ENCODE measurements around the gene TMEM176A. TPM values are rescaled to one million over a fixed set of nuclear protein-coding genes. Genes with fewer than 3 reads are reported as not detected.

TMEM176A gene
- total RNA-seq, 1 donor from 2014 or later = not detected

GRCh38 chr7:150781103-150781502 lies 19.5 kb upstream of the TMEM176A start:
- H3K27ac Mint-ChIP-seq (ENCODE audit: unreplicated experiment) = no peak overlapping the region
- DNase-seq (ENCODE audit: low spot score) = no peak
- H3K36me3 Mint-ChIP-seq (ENCODE audit: low read depth) = no peaks in the 10 kb centered on the region
- H3K4me3 Mint-ChIP-seq (ENCODE audit: unreplicated experiment) = no peak overlapping the region
- H3K9me3 Mint-ChIP-seq (ENCODE audit: low read depth) = no peaks in the 10 kb centered on the region
- peaks cover 41% of the 10 kb centered on the region for H3K27me3 Mint-ChIP-seq (ENCODE audit: low read depth)
- H3K4me1 Mint-ChIP-seq (ENCODE audit: low read depth) = peaks cover 3% of the 10 kb centered on the region
- TF ChIP-seq CTCF (IDR thresholded peaks at IDR 0.05) = no peak

GRCh38 chr7:150781961-150782360 lies 18.6 kb upstream of the TMEM176A start:
- Mint-ChIP-seq H3K9me3 (ENCODE audit: low read depth) (no peaks in the 10 kb centered on the region), H3K4me1 (ENCODE audit: low read depth) (peaks cover 3% of the 10 kb centered on the region), H3K27me3 (ENCODE audit: low read depth) (peaks cover 40% of the 10 kb centered on the region), H3K36me3 (ENCODE audit: low read depth) (no peaks in the 10 kb centered on the region), H3K4me3 (ENCODE audit: unreplicated experiment) (no peak overlapping the region), H3K27ac (ENCODE audit: unreplicated experiment) (no peak overlapping the region)
- no peak for TF ChIP-seq CTCF (IDR thresholded peaks at IDR 0.05)
- no peak for DNase-seq (ENCODE audit: low spot score)

DNA sequence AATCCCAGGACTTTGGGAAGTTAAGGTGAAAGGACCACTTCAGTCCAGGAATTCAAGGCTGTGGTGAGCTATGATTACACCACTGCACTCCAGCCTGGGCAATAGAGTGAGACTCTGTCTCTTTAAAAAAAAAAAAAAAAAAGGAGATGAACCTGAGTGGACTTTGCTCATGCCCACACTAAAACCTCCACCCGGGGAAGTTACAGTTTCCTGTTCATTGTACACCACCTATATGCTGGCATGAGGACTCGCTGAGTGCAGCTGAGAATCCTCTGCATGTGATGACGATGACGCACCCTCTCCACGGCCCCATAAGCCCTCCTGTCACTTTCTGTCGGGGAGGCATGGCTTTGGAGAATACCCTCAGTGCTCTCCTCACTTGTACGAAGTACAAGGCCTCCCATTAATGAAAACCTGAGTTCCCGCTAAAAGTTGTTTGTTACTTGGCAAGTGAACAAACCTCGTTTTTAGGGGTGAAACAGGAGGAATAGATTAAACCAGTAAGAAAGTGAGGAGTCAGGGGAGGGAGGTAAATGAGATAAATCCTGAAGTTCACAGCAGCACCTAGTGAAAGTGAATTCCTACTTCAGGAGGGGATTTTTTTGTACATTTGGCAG lies 16.3 kb upstream of the TMEM176A start:
- Mint-ChIP-seq H3K27ac (ENCODE audit: unreplicated experiment) (no peak overlapping the region), H3K4me3 (ENCODE audit: unreplicated experiment) (no peak overlapping the region), H3K27me3 (ENCODE audit: low read depth) (peaks cover 37% of the 10 kb centered on the region), H3K4me1 (ENCODE audit: low read depth) (no peaks in the 10 kb centered on the region), H3K36me3 (ENCODE audit: low read depth) (no peaks in the 10 kb centered on the region), H3K9me3 (ENCODE audit: low read depth) (no peaks in the 10 kb centered on the region)
- no peak for TF ChIP-seq CTCF (IDR thresholded peaks at IDR 0.05)
- no peak for DNase-seq (ENCODE audit: low spot score)

- no peaks in the 10 kb centered on the region for H3K36me3 Mint-ChIP-seq (ENCODE audit: low read depth)
- TF ChIP-seq CTCF (IDR thresholded peaks at IDR 0.05) = no peak
- no peak overlapping the region for H3K4me3 Mint-ChIP-seq (ENCODE audit: unreplicated experiment)
- H3K27ac Mint-ChIP-seq (ENCODE audit: unreplicated experiment) = no peak overlapping the region
- no peaks in the 10 kb centered on the region for H3K9me3 Mint-ChIP-seq (ENCODE audit: low read depth)
- no peak for DNase-seq (ENCODE audit: low spot score)
- H3K27me3 Mint-ChIP-seq (ENCODE audit: low read depth) = peaks cover 38% of the 10 kb centered on the region
- H3K4me1 Mint-ChIP-seq (ENCODE audit: low read depth) = no peaks in the 10 kb centered on the region
Observed at GRCh38 chr7:150784954-150785353, 15.6 kb upstream of the TMEM176A start.

DNA sequence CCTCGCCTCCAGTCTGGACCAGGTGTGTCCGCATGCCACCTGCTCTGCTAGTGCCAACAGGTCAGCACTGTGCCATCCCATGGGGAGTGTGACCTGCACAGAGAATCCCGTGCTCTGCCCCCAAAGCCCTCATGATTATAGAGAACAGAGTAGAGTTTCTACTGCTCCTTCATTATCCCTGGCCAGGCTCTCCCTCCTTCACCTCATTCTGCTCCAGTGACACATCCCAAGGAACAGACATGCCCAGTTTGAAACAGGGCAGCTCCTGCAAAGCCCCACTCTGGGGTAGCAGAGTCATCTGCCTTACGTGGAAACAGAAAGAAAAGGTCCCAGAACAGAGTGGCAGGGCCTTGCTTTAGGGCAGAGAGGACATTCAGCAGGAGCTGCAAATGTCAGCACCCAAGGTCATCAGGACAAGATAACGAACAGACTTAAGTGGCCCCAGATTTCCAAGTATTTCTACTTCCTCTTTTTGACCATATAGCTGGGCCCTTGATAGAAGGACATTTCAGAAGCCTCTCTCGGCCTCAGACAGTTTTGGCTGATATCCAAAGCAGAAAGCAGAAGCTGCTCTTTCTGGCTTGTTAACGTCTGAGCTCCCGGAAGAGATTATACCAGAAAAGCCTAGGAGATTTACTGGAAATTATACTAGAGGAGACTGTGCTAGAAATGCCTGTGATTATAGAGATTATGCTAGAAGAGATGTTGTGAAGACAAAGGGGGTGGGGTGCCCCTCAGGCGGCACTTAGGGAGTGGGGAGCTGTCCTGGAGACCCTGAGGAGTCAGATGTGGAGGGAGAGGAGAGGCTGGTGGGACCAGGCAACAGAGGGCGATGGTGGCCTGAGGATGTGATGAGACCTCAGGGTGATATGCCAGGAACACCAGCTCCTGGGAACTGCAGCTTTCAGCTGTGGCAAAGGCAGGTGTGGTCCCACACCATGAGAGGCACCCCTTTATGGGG lies 13.0 kb upstream of the TMEM176A start:
- DNase-seq (ENCODE audit: low spot score) = no peak
- H3K36me3 Mint-ChIP-seq (ENCODE audit: low read depth) = no peaks in the 10 kb centered on the region
- no peak overlapping the region for H3K4me3 Mint-ChIP-seq (ENCODE audit: unreplicated experiment)
- TF ChIP-seq CTCF (IDR thresholded peaks at IDR 0.05) = no peak
- no peaks in the 10 kb centered on the region for H3K9me3 Mint-ChIP-seq (ENCODE audit: low read depth)
- H3K27me3 Mint-ChIP-seq (ENCODE audit: low read depth) = peaks cover 37% of the 10 kb centered on the region
- H3K27ac Mint-ChIP-seq (ENCODE audit: unreplicated experiment) = no peak overlapping the region
- H3K4me1 Mint-ChIP-seq (ENCODE audit: low read depth) = no peaks in the 10 kb centered on the region
